ENCODE results near the gene DNM1. TPM values are rescaled to one million over a fixed set of nuclear protein-coding genes. Genes with fewer than 3 reads are reported as not detected.

The DNM1 gene
- total RNA-seq, 5 donors from 2014 or later (not counting 1 experiment from before 2014, with no cell fraction given) = 0.95 to 3.0 (median 1.8) TPM

DNA sequence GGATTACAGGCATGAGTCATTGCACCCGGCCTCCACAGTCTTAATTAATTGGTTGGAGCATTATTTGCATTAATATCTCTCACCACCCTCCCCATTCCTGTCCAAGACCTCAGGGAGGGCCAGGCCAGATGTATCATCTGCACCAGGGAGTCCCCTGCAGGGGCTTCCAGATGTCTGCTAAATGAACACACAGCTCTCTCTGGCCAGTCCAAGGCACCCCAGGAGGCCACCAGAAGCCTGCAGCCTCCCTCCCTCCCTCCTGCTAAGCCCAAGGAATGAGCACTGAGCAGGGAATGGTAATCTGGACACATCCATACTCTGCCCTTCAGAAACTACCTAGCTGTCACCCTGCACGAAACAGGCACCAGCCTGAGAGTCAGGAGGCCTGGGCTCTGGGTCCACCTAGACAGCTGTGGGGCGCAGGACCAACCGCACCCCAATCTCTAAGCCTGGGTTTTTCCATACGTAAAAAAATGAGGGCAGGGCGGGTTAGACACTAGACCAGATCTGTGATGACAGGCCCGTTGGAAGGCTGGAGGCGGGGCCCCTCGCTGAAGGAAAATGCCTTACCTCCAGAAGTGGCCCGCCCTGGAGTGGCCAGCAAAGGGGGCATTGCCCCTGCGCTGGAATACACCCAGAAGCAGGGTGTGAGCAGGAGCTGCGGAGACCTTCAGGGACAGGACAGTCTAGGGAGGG lies 20.1 kb upstream of the DNM1 start:
- Histone ChIP-seq H3K4me1 (ENCODE audit: control insufficient read depth in 1 of 2, extremely low read depth in 1 of 2, insufficient read depth in 2 of 2, low read length in 2 of 2) (no peaks in the 10 kb centered on the region), H3K27me3 (replicated peaks in 1 of 2; ENCODE audit: control insufficient read depth in 2 of 2, extremely low read depth in 1 of 2, insufficient read depth in 2 of 2, low read length in 1 of 2) (no peaks in the 10 kb centered on the region), H3K4me3 (ENCODE audit: control insufficient read depth in 1 of 2, extremely low read depth in 1 of 2, low read length in 1 of 2) (no peak overlapping the region), H3K36me3 (ENCODE audit: control insufficient read depth in 2 of 2, extremely low read depth in 1 of 2, insufficient read depth in 1 of 2, low read length in 1 of 2) (peaks cover 25 to 66% of the 10 kb centered on the region in 2 donors), H3K27ac (ENCODE audit: low read length) (no peak overlapping the region), H3K9me3 (no peaks in the 10 kb centered on the region)
- CTCF ChIA-PET = no interaction called here
- H3K27me3 Mint-ChIP-seq = no peaks in the 10 kb centered on the region
- POLR2A ChIA-PET = no interaction called here
- no peaks in the 10 kb centered on the region for H3K9me3 Mint-ChIP-seq
- peaks cover 5 to 20% (median 6%) of the 10 kb centered on the region in 3 donors for H3K4me1 Mint-ChIP-seq
- no peak overlapping the region for H3K4me3 Mint-ChIP-seq
- H3K27ac Mint-ChIP-seq = no peak overlapping the region
- WGBS (ENCODE audit: insufficient coverage) = 91% methylated on average over 7 of the region's 12 CpGs
- no peak for DNase-seq
- peaks cover 44% of the 10 kb centered on the region for H3K36me3 Mint-ChIP-seq
- ATAC-seq (replicated peaks in 1 of 4) = no peak

DNA sequence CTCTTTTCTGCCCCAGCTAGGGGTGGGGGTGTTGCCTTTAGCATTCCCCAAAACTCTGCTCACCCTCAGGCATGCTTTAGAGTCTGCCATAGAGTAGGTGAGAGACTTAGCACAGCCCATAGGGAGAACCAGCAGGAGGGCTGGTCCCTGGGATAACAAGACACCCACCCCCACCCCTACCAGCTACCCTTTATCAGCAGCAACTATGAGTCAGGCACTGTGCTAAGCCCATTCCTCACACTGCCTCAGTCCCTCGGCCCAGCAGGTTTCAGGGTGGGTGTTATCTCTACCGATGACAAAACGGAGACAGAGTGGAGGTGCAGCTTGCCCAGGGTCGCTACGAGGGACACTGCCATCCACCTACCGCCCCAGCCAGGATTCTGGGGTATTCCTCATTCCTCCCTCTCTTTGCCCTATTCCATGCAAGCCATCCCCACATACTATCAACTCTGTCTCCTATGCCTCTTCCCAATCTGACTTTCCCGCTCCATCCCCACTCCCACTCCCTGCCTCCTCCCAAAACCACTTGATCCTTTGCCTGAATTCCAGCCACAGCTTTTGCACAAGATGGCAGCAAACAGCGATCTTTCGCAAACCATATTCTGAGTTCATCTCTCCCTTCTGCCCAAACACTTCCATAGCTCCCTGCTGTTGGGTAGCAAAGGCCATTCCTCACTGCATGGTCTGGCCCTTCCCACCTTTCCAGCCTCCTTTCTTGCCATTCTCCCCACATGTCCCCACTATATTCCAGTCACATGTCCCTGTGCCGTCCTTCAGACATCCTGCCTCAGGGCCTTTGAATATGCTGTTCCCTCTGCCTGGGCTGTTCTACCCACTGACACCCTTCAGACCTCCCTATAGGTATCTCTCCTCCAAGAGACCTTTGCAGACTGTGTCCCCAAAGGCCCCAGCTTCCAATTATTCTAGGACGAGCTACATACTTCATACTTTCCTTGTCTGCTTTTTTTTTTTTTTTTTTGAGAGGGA lies 16.9 kb upstream of the DNM1 start:
- Mint-ChIP-seq H3K4me1 (peaks cover 27 to 35% (median 27%) of the 10 kb centered on the region in 3 donors), H3K4me3 (no peak overlapping the region), H3K27ac (no peak overlapping the region), H3K27me3 (no peaks in the 10 kb centered on the region), H3K9me3 (no peaks in the 10 kb centered on the region), H3K36me3 (peaks cover 35% of the 10 kb centered on the region)
- H3K27me3 ChIP-seq (replicated peaks in 1 of 2; ENCODE audit: control insufficient read depth in 2 of 2, extremely low read depth in 1 of 2, insufficient read depth in 2 of 2, low read length in 1 of 2) = no peaks in the 10 kb centered on the region
- H3K36me3 ChIP-seq (ENCODE audit: control insufficient read depth in 2 of 2, extremely low read depth in 1 of 2, insufficient read depth in 1 of 2, low read length in 1 of 2) = peaks cover 10 to 55% of the 10 kb centered on the region in 2 donors
- 90% methylated on average over 6 of the region's 11 CpGs for WGBS (ENCODE audit: insufficient coverage)
- no peak overlapping the region for H3K27ac ChIP-seq (ENCODE audit: low read length)
- CTCF ChIA-PET = interaction anchor here in 1 of 2 donors (1.1 kb wide), 1 partner anchor 64 kb away, joined by 4 read pairs; no protein-coding TSS in a partner anchor
- DNase-seq (no peak), ATAC-seq (replicated peaks in 1 of 4) (no peak)
- no peaks in the 10 kb centered on the region for H3K9me3 ChIP-seq
- H3K4me1 ChIP-seq (ENCODE audit: control insufficient read depth in 1 of 2, extremely low read depth in 1 of 2, insufficient read depth in 2 of 2, low read length in 2 of 2) = peaks cover 6 to 13% of the 10 kb centered on the region in 2 experiments
- POLR2A ChIA-PET = interaction anchor here in 1 of 2 donors (0.6 kb wide), 1 partner anchor 25 kb away, joined by 3 read pairs; no protein-coding TSS in a partner anchor
- H3K4me3 ChIP-seq (ENCODE audit: control insufficient read depth in 1 of 2, extremely low read depth in 1 of 2, low read length in 1 of 2) = no peak overlapping the region

DNA sequence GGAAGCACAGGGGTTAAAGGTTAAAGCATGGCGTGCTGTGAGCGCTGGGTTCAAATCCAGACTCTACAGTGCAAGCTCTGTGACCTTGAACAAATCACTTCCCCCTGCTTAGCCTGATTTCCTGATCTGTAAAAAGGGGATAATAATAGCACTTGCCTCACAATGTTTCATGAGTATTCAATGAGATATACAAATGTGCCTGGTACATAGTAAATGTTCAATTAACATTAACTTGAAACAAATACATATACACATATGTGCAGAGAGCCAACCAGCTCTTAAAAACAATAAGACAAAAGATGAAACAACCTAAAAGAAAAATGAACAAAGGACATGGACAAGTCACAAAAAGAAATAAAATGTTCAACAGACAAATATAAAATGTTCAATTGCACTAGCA lies 15.8 kb upstream of the DNM1 start:
- DNase-seq (no peak), ATAC-seq (replicated peaks in 1 of 4) (no peak)
- H3K4me1 Mint-ChIP-seq = peaks cover 31 to 35% (median 31%) of the 10 kb centered on the region in 3 donors
- Histone ChIP-seq H3K4me1 (ENCODE audit: control insufficient read depth in 1 of 2, extremely low read depth in 1 of 2, insufficient read depth in 2 of 2, low read length in 2 of 2) (peaks cover 6 to 20% of the 10 kb centered on the region in 2 experiments), H3K9me3 (no peaks in the 10 kb centered on the region), H3K27me3 (replicated peaks in 1 of 2; ENCODE audit: control insufficient read depth in 2 of 2, extremely low read depth in 1 of 2, insufficient read depth in 2 of 2, low read length in 1 of 2) (peaks cover 0 to 9% of the 10 kb centered on the region in 2 experiments), H3K27ac (ENCODE audit: low read length) (no peak overlapping the region), H3K36me3 (ENCODE audit: control insufficient read depth in 2 of 2, extremely low read depth in 1 of 2, insufficient read depth in 1 of 2, low read length in 1 of 2) (peaks cover 10 to 54% of the 10 kb centered on the region in 2 donors), H3K4me3 (ENCODE audit: control insufficient read depth in 1 of 2, extremely low read depth in 1 of 2, low read length in 1 of 2) (no peak overlapping the region)
- ChIA-PET POLR2A (no interaction called here), CTCF (interaction anchor here in 1 of 2 donors (1.0 to 1.1 kb wide), 2 partner anchors 13 to 63 kb away, joined by 3 to 4 read pairs; no protein-coding TSS in a partner anchor)
- peaks cover 29% of the 10 kb centered on the region for H3K36me3 Mint-ChIP-seq
- no peak overlapping the region for H3K27ac Mint-ChIP-seq
- no peaks in the 10 kb centered on the region for H3K27me3 Mint-ChIP-seq
- H3K4me3 Mint-ChIP-seq = no peak overlapping the region
- no peaks in the 10 kb centered on the region for H3K9me3 Mint-ChIP-seq
- no CpG with 5 or more reads among the region's 2 CpGs for WGBS (ENCODE audit: insufficient coverage)

DNA sequence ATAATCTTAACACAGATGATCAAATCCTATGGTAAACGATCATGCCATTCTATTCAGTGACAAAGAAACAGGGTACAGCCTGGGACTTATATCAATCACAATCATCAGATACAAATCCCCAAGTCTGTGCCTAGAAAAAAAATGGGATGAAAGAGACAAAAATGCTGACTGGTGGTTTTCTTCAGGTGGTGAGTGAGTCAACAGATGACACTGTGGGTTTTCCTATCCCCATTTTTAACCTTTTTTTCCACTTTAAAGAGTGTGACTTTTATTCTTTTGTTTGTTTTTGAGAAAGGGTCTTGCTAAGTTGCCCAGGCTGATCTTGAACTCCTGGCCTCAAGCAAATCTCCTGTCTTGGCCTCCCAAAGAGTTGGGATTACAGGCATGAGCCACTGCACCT lies 15.0 kb upstream of the DNM1 start:
- ChIA-PET CTCF (interaction anchor here in 1 of 2 donors (1.0 kb wide), 1 partner anchor 12 kb away, joined by 3 read pairs; no protein-coding TSS in a partner anchor), POLR2A (interaction anchor here in 1 of 2 donors (0.6 kb wide), 1 partner anchor 346 kb away, joined by 3 read pairs; no protein-coding TSS in a partner anchor)
- Mint-ChIP-seq H3K27ac (no peak overlapping the region), H3K4me1 (peaks cover 31 to 35% (median 34%) of the 10 kb centered on the region in 3 donors), H3K27me3 (no peaks in the 10 kb centered on the region), H3K4me3 (no peak overlapping the region), H3K9me3 (no peaks in the 10 kb centered on the region), H3K36me3 (peaks cover 24% of the 10 kb centered on the region)
- H3K4me3 ChIP-seq (ENCODE audit: control insufficient read depth in 1 of 2, extremely low read depth in 1 of 2, low read length in 1 of 2) = no peak overlapping the region
- WGBS (ENCODE audit: insufficient coverage) = no CpG with 5 or more reads among the region's 1 CpG
- DNase-seq = no peak
- H3K9me3 ChIP-seq = no peaks in the 10 kb centered on the region
- peaks cover 6 to 23% of the 10 kb centered on the region in 2 experiments for H3K4me1 ChIP-seq (ENCODE audit: control insufficient read depth in 1 of 2, extremely low read depth in 1 of 2, insufficient read depth in 2 of 2, low read length in 2 of 2)
- H3K27ac ChIP-seq (ENCODE audit: low read length) = no peak overlapping the region
- peaks cover 7 to 46% of the 10 kb centered on the region in 2 donors for H3K36me3 ChIP-seq (ENCODE audit: control insufficient read depth in 2 of 2, extremely low read depth in 1 of 2, insufficient read depth in 1 of 2, low read length in 1 of 2)
- no peak for ATAC-seq (replicated peaks in 1 of 4)
- peaks cover 0 to 14% of the 10 kb centered on the region in 2 experiments for H3K27me3 ChIP-seq (replicated peaks in 1 of 2; ENCODE audit: control insufficient read depth in 2 of 2, extremely low read depth in 1 of 2, insufficient read depth in 2 of 2, low read length in 1 of 2)

DNA sequence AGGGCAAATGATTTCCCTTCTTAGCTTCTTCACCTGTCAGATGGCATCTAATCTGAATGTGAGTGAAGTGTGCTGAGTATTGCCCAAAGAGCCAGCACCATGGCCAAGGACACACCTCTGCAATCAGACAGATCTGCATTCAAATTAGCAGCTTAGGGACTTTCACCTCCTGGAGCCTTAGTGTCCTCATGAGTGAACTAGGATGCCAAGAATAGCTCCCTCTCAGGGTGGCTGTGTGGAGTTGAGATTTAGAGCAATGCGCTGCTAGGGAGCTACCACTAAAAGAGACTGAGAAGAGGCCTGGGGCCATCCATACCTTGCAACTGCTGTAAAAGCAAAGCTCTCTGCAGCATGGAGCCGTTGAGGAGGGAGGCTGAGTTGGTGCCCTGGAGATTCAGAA lies 13.2 kb upstream of the DNM1 start:
- Histone ChIP-seq H3K27ac (ENCODE audit: low read length) (no peak overlapping the region), H3K27me3 (replicated peaks in 1 of 2; ENCODE audit: control insufficient read depth in 2 of 2, extremely low read depth in 1 of 2, insufficient read depth in 2 of 2, low read length in 1 of 2) (peaks cover 0 to 14% of the 10 kb centered on the region in 2 experiments), H3K4me3 (ENCODE audit: control insufficient read depth in 1 of 2, extremely low read depth in 1 of 2, low read length in 1 of 2) (no peak overlapping the region), H3K9me3 (no peaks in the 10 kb centered on the region), H3K36me3 (ENCODE audit: control insufficient read depth in 2 of 2, extremely low read depth in 1 of 2, insufficient read depth in 1 of 2, low read length in 1 of 2) (peaks cover 0 to 33% of the 10 kb centered on the region in 2 donors), H3K4me1 (ENCODE audit: control insufficient read depth in 1 of 2, extremely low read depth in 1 of 2, insufficient read depth in 2 of 2, low read length in 2 of 2) (peaks cover 6 to 23% of the 10 kb centered on the region in 2 experiments)
- POLR2A ChIA-PET = interaction anchor here (0.6 kb wide), 2 partner anchors 83 to 324 kb away, joined by 5 to 8 read pairs; no protein-coding TSS in a partner anchor
- CTCF ChIA-PET = interaction anchor here in 1 of 2 donors (0.6 to 1.0 kb wide), 3 partner anchors 30 to 297 kb away, joined by 3 to 5 read pairs (median 3); partner anchors contain the start of gene BBLN
- Mint-ChIP-seq H3K4me1 (peaks cover 31 to 35% (median 34%) of the 10 kb centered on the region in 3 donors), H3K4me3 (peak overlapping the region; percentile 88 to 94 (median 91)), H3K9me3 (no peaks in the 10 kb centered on the region), H3K36me3 (peaks cover 21% of the 10 kb centered on the region), H3K27ac (peak overlapping the region; percentile 64 to 75), H3K27me3 (no peaks in the 10 kb centered on the region)
- ATAC-seq (replicated peaks in 1 of 4) (no peak), DNase-seq (no peak)
- WGBS (ENCODE audit: insufficient coverage) = no CpG with 5 or more reads among the region's 2 CpGs
